Myocyte (in vitro differentiated cells): ENCODE measurements around the gene TBX19. TPM values are rescaled to one million over a fixed set of nuclear protein-coding genes. Genes with fewer than 3 reads are reported as not detected.

ENCODE experiments used
- DNase-seq: peaks from one replicate; pipeline ENCODE4 v3.0.0-alpha.2; 2012; ENCODE audit warnings: low read depth
- polyA plus RNA-seq: library from polyadenylated mRNA; unstranded; fragments of >200 nt; gene quantifications from one replicate; pipeline ENCODE4 v1.2.1, GENCODE V29; 2012; ENCODE audit warnings: missing spikeins
- total RNA-seq: library from RNA; depleted of rRNA; stranded (reverse); fragments of >200 nt; gene quantifications from 2 replicates; pipeline ENCODE4 v1.2.3, GENCODE V29; 2014

Gene TBX19
- 0.62 and 1.3 TPM in 2 replicates for total RNA-seq
- 1.4 TPM for polyA plus RNA-seq

- DNase-seq: no peak
Observed at GRCh38 chr1:168280296-168280927, at the start of gene TBX19. Gene TBX19 (plus strand): TSS chr1:168280877. CDS start chr1:168281091, 214 bp downstream.

- DNase-seq: peak; percentile 48
Observed at GRCh38 chr1:168234846-168235547, 45.7 kb upstream of the TBX19 start.

- DNase-seq: no peak
Observed at GRCh38 chr1:168235548-168235885, 45.2 kb upstream of the TBX19 start.

DNA sequence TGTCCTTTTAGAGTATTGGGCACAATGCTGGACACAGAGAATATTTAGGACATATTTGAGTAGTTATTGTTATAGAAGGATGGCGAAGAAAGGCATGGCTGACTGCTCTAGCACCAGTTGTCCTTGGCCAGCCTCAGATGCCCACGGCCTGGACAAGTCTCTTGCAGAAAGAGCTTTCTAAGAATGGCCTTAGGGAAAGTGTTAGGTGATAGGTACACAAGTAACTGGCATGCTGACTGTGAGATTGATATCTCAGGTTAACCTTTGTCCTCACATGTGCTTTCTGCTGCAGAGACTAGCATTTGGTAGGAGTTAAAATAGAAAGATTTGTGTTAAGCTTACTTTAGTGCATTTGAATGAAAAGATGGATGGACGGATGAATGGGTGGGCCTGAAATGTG is 44.7 kb upstream of the TBX19 start:
- no peak for DNase-seq

DNA sequence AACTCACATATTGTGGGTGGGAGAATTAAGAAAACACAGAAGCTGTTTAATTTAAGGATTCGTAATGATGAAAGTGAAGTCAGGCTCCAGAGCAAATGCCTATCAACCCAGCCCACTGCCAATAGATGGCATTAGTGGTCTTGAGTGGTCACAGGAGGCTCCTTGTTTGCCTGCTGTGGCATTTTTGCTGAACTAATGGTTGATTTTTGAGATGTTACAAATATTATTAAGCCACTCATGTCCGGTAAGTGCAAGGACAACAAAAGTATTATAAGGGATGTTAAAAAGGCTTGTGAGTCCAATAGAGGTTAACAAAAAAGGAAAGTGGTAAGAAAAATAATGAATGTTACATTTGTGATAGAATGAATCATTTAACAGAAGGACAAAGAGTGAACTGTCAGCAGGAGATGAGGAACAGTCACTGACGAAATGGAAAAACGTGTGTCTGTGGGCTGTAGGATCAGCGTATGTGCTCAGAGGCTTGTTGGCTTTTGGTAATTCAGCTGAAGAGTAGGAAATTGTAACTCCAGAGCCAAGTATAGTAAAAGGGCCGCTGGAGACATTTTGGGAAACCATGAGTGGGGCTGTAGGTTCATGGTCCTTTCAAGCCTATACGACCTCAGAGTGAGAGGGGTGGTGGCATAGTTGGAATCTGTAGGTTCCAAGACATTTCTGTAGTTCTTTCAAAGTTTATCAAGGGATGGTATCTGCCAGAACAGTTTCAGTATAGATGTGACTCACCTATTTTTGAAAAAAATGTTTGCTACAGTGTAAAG is 43.7 kb upstream of the TBX19 start:
- no peak for DNase-seq

DNA sequence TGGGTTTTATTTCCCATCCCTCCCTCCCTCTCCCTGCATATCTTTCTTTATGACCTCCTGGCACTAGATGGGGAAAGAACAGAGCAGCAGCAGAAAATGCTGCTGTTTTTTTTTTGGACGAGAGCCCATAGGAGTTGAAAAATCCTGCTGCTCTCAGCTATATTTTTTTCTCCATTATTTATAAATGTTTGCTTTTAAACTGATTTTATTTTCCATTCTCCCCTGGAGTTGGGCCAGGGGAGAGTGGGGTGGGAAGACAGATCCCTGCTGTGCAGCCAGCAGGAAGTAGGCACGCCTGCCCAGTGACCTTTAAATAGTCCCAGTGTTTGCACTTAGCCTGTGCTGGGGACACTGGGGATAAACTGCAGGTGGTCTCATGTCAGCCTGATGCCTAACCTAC is 37.5 kb upstream of the TBX19 start:
- DNase-seq: no peak

DNA sequence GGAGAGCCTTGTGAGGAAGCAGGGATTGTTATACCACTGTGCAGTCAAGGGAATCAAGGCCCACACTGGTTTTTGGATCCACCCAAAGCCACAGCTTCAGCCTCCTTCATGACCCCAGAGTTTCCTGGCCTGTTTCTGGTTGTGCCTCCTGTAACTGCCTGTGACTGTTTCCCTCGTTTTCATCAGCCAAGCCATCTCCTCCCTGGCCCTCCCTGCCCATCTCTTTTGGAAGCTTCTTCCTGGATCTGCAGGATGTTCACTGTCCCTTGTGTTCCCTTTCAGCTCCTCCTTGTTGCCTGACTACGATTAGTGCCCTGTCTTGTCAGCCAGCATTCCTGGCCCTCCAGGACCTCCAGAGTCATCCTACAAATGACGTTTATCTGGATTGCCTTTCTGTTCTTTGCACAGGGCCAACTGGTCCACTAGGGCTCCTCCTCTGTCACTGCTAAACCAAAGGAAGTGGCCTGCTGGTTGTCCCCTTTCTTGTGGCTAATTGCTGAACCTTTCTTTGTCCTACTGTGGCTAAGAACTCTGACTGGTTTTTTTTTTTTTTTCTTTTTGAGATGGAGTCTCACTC is 37.0 kb upstream of the TBX19 start:
- DNase-seq: no peak

- DNase-seq: no peak
Observed at GRCh38 chr1:168245042-168245441, 35.6 kb upstream of the TBX19 start.

GRCh38 chr1:168246506-168246905 is 34.2 kb upstream of the TBX19 start:
- no peak for DNase-seq

GRCh38 chr1:168252204-168252733 is 28.4 kb upstream of the TBX19 start:
- DNase-seq: no peak

DNA sequence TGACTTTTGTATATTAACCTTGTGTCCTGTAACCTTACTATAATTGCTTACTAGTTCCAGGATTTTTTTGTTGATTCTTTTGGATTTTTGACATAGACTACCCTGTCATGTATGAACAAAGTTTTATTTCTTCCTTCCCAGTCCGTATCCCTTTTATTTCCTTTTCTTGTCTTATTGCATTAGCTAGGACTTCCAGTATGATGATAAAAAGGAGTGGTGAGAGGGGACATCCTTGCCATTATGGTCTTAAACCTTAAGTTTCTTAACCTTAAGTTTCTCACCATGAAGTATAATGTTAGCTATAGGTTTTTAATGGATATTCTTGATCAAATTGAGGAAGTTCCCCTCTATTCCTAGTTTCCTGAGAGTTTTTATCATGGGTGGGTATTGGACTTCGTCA is 24.5 kb upstream of the TBX19 start:
- DNase-seq: no peak

- DNase-seq: no peak
Observed at GRCh38 chr1:168257397-168257796, 23.3 kb upstream of the TBX19 start.

GRCh38 chr1:168259567-168259966 is 21.1 kb upstream of the TBX19 start:
- DNase-seq: no peak

- DNase-seq: no peak
Observed at GRCh38 chr1:168260393-168260792, 20.3 kb upstream of the TBX19 start.

- peak; percentile 11 for DNase-seq
Observed at GRCh38 chr1:168261390-168261789, 19.3 kb upstream of the TBX19 start.

DNA sequence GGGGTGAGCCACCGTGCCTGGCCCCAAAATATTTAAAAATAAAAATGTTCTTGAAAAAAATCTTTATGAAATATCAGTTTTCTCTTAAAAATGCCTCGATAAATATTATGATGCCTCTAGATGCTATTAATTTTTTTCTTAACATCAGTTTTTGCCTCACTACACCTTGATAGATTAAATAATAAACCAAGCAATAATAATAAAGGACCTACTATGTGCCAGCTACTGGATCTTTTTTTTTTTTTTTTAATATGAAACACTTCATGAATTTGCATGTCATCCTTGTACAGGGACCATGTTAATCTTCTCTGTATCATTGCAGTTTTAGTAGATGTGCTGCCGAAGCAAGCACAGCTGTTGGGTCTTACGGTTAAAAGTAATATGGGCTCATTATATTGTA is 17.5 kb upstream of the TBX19 start:
- DNase-seq: no peak

DNA sequence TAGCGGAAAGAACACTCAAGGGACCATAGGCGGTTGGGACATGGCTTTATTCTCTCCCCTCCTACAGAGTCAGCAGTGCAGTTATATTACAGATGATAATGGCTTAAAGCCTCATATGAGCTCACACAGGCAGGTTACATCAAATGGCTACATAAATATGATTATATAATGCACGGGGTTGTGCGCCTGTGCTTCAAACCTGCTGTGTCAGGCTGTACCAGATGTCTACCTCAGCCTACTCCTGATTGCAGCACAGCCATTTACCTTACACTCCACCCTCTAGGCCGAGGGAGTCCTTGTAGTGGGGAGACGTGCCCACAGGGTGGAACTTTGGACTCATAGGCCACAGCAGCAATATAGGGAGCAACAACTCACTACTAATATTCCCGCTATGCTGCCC is 16.4 kb upstream of the TBX19 start:
- DNase-seq: no peak

DNA sequence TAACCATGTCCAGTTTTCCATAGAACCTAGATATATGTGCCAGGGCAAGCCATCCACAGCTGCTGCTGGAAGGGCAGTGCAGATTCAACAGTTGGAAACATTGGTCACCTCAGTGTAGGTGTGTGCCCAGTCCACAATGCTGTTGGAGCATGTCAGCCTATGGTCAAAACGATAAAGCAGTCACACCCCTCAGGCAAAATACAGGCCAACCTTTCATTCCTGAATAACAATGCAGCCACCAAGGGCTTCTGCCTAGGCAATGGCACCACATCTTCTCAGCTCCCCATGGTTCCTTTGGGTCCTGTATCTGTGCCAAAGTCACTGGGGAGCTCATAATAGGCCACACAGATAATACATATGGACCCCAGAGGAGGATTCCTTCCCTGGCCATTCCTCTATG is 15.1 kb upstream of the TBX19 start:
- no peak for DNase-seq

DNA sequence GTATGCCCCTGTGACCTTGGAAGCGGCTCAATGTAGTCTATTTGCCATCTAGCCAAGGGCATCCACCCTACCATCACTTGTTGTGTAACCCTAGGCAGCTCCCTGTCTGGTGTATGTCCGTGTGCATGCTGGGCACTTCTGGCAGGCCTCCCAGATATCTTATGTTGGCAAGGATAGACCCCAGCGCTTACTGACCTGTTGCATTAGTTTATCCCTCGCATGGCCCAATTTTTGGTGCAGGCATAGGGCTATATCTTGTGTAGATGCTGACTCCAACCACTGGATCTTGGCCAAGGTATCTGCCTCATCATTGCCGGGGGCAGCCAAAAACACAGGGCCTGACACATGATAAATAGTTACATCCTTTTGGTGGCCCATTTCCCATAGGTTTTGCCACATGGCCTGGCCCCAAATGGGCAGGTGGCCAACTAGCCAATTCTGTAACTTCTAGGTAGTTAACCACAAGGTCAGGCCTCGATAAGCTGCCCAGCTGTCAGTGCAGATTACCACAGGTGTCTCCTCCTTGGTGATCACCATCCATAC is 14.0 kb upstream of the TBX19 start:
- no peak for DNase-seq

DNA sequence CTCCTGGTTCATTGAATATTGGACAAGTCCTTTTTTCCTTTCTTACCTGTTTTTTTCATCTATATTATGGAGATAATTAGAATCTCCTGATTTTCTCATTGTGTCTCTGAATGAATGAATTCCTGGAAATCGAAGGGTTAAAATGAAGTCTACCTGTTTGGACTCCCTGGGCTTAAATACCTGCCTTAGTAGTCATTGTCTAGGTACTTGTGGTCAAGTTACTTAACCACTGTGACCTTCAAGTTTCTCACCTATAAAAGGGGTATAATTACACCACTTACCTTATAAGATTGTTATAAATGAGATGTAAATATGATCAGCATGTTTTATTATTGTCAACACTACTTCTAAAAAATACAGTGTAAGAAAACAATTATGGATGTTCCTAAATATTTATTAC is 9.0 kb upstream of the TBX19 start:
- DNase-seq: no peak

GRCh38 chr1:168273575-168273974 is 7.1 kb upstream of the TBX19 start:
- peak; percentile 73 for DNase-seq

DNA sequence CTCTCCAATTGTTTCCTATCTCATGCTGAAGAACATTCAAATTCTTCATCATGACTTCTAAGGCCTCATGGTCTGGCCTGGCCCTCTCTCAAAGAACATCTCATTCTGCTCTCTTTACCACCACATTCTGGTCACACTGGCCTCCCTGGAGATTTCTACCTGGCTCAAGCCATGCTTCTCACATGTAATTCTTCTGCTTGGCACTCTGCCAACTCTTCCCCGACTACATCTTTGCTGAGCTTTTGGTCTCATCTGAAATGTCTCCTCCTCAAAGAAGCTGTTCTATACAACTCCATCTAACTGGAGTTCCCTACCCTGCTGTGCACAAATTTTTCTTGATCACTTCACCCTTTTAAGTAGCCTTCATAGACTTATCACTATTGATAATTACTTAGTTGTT is 1.4 kb upstream of the TBX19 start:
- no peak for DNase-seq
